Measurements from ENCODE around the gene ATP1B1. TPM values are rescaled to one million over a fixed set of nuclear protein-coding genes. Genes with fewer than 3 reads are reported as not detected.

ATP1B1 gene
- total and polyA plus RNA-seq, 2 experiments from 2014 or later = 6.9 to 16.1 TPM

DNA sequence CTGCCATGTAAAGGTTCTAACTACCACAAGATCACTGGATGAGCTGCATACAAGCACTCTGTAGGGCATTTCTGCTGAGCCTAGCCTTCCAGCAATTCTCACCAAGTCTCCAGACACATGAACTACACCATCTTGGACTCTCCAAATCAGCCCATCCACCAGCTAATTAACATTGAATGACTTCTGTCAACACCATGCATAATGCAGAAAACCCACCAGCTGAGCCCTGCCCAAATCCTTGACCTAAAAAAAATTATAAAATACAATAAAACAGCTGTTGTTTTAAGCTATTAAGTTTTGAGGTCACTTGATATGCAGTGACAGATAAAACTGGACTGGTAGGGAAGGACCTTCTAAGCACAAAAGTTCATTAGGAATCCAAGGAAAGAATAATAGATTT lies 44.3 kb upstream of the ATP1B1 start:
- H3K4me2 ChIP-seq (ENCODE audit: unreplicated experiment) = no peak overlapping the region
- no peak for DNase-seq
- no peaks in the 10 kb centered on the region; the same call in 1 of the 2 replicates for H3K27me3 ChIP-seq (replicated peaks; ENCODE audit: insufficient read depth)
- H3K36me3 ChIP-seq (ENCODE audit: low read depth) = no peaks in the 10 kb centered on the region
- no peaks in the 10 kb centered on the region for H3F3A ChIP-seq (ENCODE audit: insufficient read depth)
- H3K27ac ChIP-seq = no peak overlapping the region
- in situ Hi-C loops (cut with MboI) = no loop called here
- H4K20me1 ChIP-seq (ENCODE audit: insufficient read depth) = no peaks in the 10 kb centered on the region
- no peak overlapping the region for H3K4me3 ChIP-seq
- no peaks in the 10 kb centered on the region for H3K9me3 ChIP-seq (ENCODE audit: low read depth)
- H3K9me2 ChIP-seq (ENCODE audit: insufficient read depth) = no peaks in the 10 kb centered on the region
- H3K79me2 ChIP-seq (ENCODE audit: insufficient read depth) = no peaks in the 10 kb centered on the region
- H3K4me1 ChIP-seq (ENCODE audit: insufficient read depth) = no peaks in the 10 kb centered on the region
- H2AFZ ChIP-seq = no peak overlapping the region
- no peak overlapping the region for H3K9ac ChIP-seq
- TF ChIP-seq EZH2phosphoT487 (IDR thresholded peaks at IDR 0.05; ENCODE audit: insufficient read depth, low read depth) = no peak
- TF ChIP-seq EZH2 (IDR thresholded peaks at IDR 0.05; ENCODE audit: insufficient read depth, poor library complexity, severe bottlenecking) = no peak

DNA sequence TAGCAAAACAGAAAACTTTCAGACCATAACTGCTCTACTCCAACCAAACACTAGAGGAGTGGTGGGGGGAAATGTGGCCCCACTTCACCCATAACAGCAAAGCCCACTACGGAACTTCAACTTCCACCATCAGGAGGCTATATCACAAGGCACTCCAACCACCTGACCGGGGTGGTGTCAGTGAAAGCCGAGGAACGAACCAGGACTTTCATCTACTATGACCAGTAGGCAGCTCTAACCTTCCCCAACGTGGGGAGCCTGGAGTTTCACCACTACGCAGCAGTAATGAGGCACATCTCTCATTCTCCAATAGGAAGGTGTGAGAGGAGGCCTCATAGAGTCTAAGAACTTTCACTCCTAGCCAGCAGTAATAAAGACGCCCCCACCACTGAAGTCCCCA lies 42.4 kb upstream of the ATP1B1 start:
- no peaks in the 10 kb centered on the region for H3K79me2 ChIP-seq (ENCODE audit: insufficient read depth)
- H3K36me3 ChIP-seq (ENCODE audit: low read depth) = no peaks in the 10 kb centered on the region
- in situ Hi-C loops (cut with MboI) = no loop called here
- H3K4me1 ChIP-seq (ENCODE audit: insufficient read depth) = no peaks in the 10 kb centered on the region
- no peaks in the 10 kb centered on the region for H3K9me3 ChIP-seq (ENCODE audit: low read depth)
- no peak overlapping the region for H3K4me3 ChIP-seq
- WGBS, 2 experiments (ENCODE audit: low coverage in 1 of 2, low lambda C conversion rate in 2 of 2, missing lambda C conversion rate in 2 of 2) = 50 to 53% methylated on average over 7 of the region's 7 CpGs
- H3K27ac ChIP-seq = no peak overlapping the region
- H3K9me2 ChIP-seq (ENCODE audit: insufficient read depth) = no peaks in the 10 kb centered on the region
- DNase-seq = no peak
- TF ChIP-seq EZH2phosphoT487 (IDR thresholded peaks at IDR 0.05; ENCODE audit: insufficient read depth, low read depth) = no peak
- TF ChIP-seq EZH2 (IDR thresholded peaks at IDR 0.05; ENCODE audit: insufficient read depth, poor library complexity, severe bottlenecking) = no peak
- H3K4me2 ChIP-seq (ENCODE audit: unreplicated experiment) = no peak overlapping the region
- H2AFZ ChIP-seq = no peak overlapping the region
- H3F3A ChIP-seq (ENCODE audit: insufficient read depth) = no peaks in the 10 kb centered on the region
- no peaks in the 10 kb centered on the region for H3K27me3 ChIP-seq (replicated peaks; ENCODE audit: insufficient read depth)
- H3K9ac ChIP-seq = no peak overlapping the region
- H4K20me1 ChIP-seq (ENCODE audit: insufficient read depth) = no peaks in the 10 kb centered on the region

DNA sequence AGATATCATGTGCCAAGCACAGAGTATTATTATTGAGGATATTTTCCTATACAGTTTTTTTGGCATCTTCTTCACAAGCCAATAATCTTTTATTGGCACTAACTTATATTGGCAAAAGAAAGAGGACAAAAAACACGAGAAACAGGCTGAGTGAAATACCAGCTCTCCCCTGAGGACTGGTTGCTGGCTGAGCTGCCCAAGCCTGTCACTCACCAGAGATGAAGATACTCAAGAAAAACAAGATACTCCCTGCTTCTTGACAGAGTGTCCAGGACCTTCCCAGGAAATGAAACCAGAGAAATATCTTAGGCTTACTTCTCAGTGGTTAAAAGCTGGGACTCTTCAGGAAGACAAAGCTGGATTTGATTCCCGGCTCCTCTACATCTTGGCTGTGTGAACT lies 35.9 kb upstream of the ATP1B1 start:
- H3K27ac ChIP-seq = no peak overlapping the region
- no peaks in the 10 kb centered on the region; the same call in 1 of the 2 replicates for H3K27me3 ChIP-seq (replicated peaks; ENCODE audit: insufficient read depth)
- H3K9me3 ChIP-seq (ENCODE audit: low read depth) = no peaks in the 10 kb centered on the region
- TF ChIP-seq EZH2 (IDR thresholded peaks at IDR 0.05; ENCODE audit: insufficient read depth, poor library complexity, severe bottlenecking) (no peak), EZH2phosphoT487 (IDR thresholded peaks at IDR 0.05; ENCODE audit: insufficient read depth, low read depth) (no peak)
- no peaks in the 10 kb centered on the region for H4K20me1 ChIP-seq (ENCODE audit: insufficient read depth)
- H3K4me3 ChIP-seq = no peak overlapping the region
- no peak overlapping the region for H3K4me2 ChIP-seq (ENCODE audit: unreplicated experiment)
- in situ Hi-C loops (cut with MboI) = no loop called here
- H3K79me2 ChIP-seq (ENCODE audit: insufficient read depth) = no peaks in the 10 kb centered on the region
- no peak overlapping the region for H3K9ac ChIP-seq
- H3F3A ChIP-seq (ENCODE audit: insufficient read depth) = no peaks in the 10 kb centered on the region
- no peaks in the 10 kb centered on the region for H3K36me3 ChIP-seq (ENCODE audit: low read depth)
- DNase-seq = no peak
- H3K9me2 ChIP-seq (ENCODE audit: insufficient read depth) = no peaks in the 10 kb centered on the region; the same call in 1 of the 2 replicates
- H2AFZ ChIP-seq = no peak overlapping the region
- H3K4me1 ChIP-seq (ENCODE audit: insufficient read depth) = no peaks in the 10 kb centered on the region
- 2 to 3% methylated on average over 2 of the region's 2 CpGs for WGBS, 2 experiments (ENCODE audit: low coverage in 1 of 2, low lambda C conversion rate in 2 of 2, missing lambda C conversion rate in 2 of 2)

DNA sequence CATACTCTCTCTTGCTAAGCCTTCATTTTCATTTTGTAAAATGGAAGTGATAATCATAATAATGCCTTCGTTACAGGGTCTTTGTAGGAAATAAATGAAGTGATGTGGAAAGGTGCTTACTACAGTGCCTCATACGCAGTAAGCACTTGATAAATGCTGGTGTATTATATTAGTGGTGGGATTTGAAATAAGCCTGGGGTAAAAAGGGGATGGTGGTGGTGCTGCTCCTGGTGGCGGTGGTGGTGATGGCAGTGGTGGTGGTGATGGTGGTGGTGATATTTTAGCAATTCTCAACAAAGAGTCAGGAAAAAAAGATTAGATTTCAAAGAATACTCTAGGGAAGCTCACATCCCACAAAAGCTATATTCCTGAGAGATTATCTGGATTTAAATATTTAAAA lies 35.5 kb upstream of the ATP1B1 start:
- Histone ChIP-seq H4K20me1 (ENCODE audit: insufficient read depth) (no peaks in the 10 kb centered on the region), H3K4me1 (ENCODE audit: insufficient read depth) (no peaks in the 10 kb centered on the region), H3F3A (ENCODE audit: insufficient read depth) (no peaks in the 10 kb centered on the region), H3K9me3 (ENCODE audit: low read depth) (no peaks in the 10 kb centered on the region), H3K9ac (no peak overlapping the region), H3K27ac (no peak overlapping the region), H3K27me3 (replicated peaks; ENCODE audit: insufficient read depth) (no peaks in the 10 kb centered on the region; the same call in 1 of the 2 replicates), H3K4me3 (no peak overlapping the region), H3K4me2 (ENCODE audit: unreplicated experiment) (no peak overlapping the region), H3K9me2 (ENCODE audit: insufficient read depth) (no peaks in the 10 kb centered on the region; the same call in 1 of the 2 replicates), H3K79me2 (ENCODE audit: insufficient read depth) (no peaks in the 10 kb centered on the region), H3K36me3 (ENCODE audit: low read depth) (no peaks in the 10 kb centered on the region), H2AFZ (no peak overlapping the region)
- no peak for DNase-seq
- TF ChIP-seq EZH2 (IDR thresholded peaks at IDR 0.05; ENCODE audit: insufficient read depth, poor library complexity, severe bottlenecking) = no peak
- no peak for TF ChIP-seq EZH2phosphoT487 (IDR thresholded peaks at IDR 0.05; ENCODE audit: insufficient read depth, low read depth)
- 44 to 54% methylated on average over 3 of the region's 3 CpGs for WGBS, 2 experiments (ENCODE audit: low coverage in 1 of 2, low lambda C conversion rate in 2 of 2, missing lambda C conversion rate in 2 of 2)
- in situ Hi-C loops (cut with MboI) = no loop called here

All from GM23248 (cell line).